ENCODE measurements around the gene GLI3. TPM values are rescaled to one million over a fixed set of nuclear protein-coding genes. Genes with fewer than 3 reads are reported as not detected.

Gene GLI3
- total and polyA plus RNA-seq, 2 of the 8 experiments (the other 6 are each of a cell fraction or from before 2014, with no cell fraction given): 8.0 to 31.1 TPM

GRCh38 chr7:41994746-41995110 lies 242.3 kb downstream of the GLI3 start:
- no peak overlapping the region for H2AK5ac ChIP-seq (ENCODE audit: low read depth, low read length)
- FAIRE-seq (no peak), DNase-seq (ENCODE audit: low read depth in 1 of 2, low spot score in 2 of 2) (no peak)
- no peaks in the 10 kb centered on the region; a peak in 2 of 8 replicates for H3K36me3 ChIP-seq (ENCODE audit: control insufficient read depth in 2 of 4, insufficient read depth in 4 of 4, low read length in 3 of 4)
- no peaks in the 10 kb centered on the region for H3K79me2 ChIP-seq (ENCODE audit: control insufficient read depth in 1 of 2, insufficient read depth in 2 of 2, low read length in 2 of 2)
- no peak overlapping the region for H3K4ac ChIP-seq (replicated peaks; ENCODE audit: insufficient read length, low read depth, low read length)
- no peak overlapping the region for H4K5ac ChIP-seq (ENCODE audit: insufficient read length, low read depth, low read length)
- no peaks in the 10 kb centered on the region for H3K9me3 ChIP-seq (ENCODE audit: insufficient read depth in 2 of 2, low read depth in 1 of 2, low read length in 1 of 2)
- H3K23ac ChIP-seq (ENCODE audit: insufficient read length): no peak overlapping the region
- H3K14ac ChIP-seq (ENCODE audit: insufficient read length): no peak overlapping the region
- H3K18ac ChIP-seq (ENCODE audit: extremely low read depth, low read length): no peak overlapping the region
- H3K79me1 ChIP-seq (ENCODE audit: low read depth, low read length): no peaks in the 10 kb centered on the region
- no peak overlapping the region for H3K4me2 ChIP-seq (ENCODE audit: insufficient read depth in 1 of 2, low read depth in 2 of 2, low read length in 2 of 2)
- ChIA-PET CTCF (ENCODE audit: partially characterized antibody) (interaction anchor here (1.0 kb wide), 1 partner anchor 16 kb away, joined by 4 read pairs; no protein-coding TSS in a partner anchor), POLR2A (ENCODE audit: partially characterized antibody) (no interaction called here)
- H2BK20ac ChIP-seq (ENCODE audit: low read length): no peak overlapping the region
- H2BK15ac ChIP-seq (ENCODE audit: low read length): no peak overlapping the region
- H2BK120ac ChIP-seq (replicated peaks; ENCODE audit: low read depth, low read length): no peak overlapping the region
- H3K27me3 ChIP-seq (replicated peaks in 1 of 4; ENCODE audit: control insufficient read depth in 3 of 4, extremely low read depth in 1 of 4, insufficient read depth in 3 of 4, low read length in 3 of 4): no peaks in the 10 kb centered on the region
- H3K4me3 ChIP-seq (ENCODE audit: extremely low read depth in 1 of 4, insufficient read depth in 2 of 4, low read depth in 3 of 4, low read length in 4 of 4): no peak overlapping the region
- H3K23me2 ChIP-seq (ENCODE audit: low read depth, low read length): no peaks in the 10 kb centered on the region
- no peak overlapping the region for H4K8ac ChIP-seq (ENCODE audit: extremely low read depth, insufficient read depth, low read length)
- H2BK5ac ChIP-seq (ENCODE audit: low read depth, low read length): no peak overlapping the region
- no peaks in the 10 kb centered on the region; a peak in 1 of 7 replicates for H3K4me1 ChIP-seq (replicated peaks in 1 of 4; ENCODE audit: control insufficient read depth in 3 of 4, insufficient read depth in 4 of 4, low read length in 3 of 4)
- H3K56ac ChIP-seq (replicated peaks; ENCODE audit: insufficient read length, low read depth, low read length): no peak overlapping the region
- no peak overlapping the region for H2AFZ ChIP-seq (ENCODE audit: low read length)
- H4K20me1 ChIP-seq (replicated peaks in 1 of 2; ENCODE audit: control insufficient read depth in 1 of 2, insufficient read depth in 2 of 2, low read length in 2 of 2): no peaks in the 10 kb centered on the region
- 94% methylated on average over 4 of the region's 4 CpGs; no CpG with 5 or more reads in 1 of the 2 experiments for WGBS, 2 experiments (ENCODE audit: extremely low coverage in 1 of 2, insufficient coverage in 1 of 2, insufficient read length in 1 of 2, insufficient replicate concordance in 2 of 2, low coverage in 1 of 2, low lambda C conversion rate in 2 of 2, missing lambda C conversion rate in 1 of 2)
- H2BK12ac ChIP-seq (ENCODE audit: low read depth, low read length): no peak overlapping the region
- no peak overlapping the region for H4K91ac ChIP-seq (replicated peaks; ENCODE audit: insufficient read length, low read length)
- no peak overlapping the region for H3K27ac ChIP-seq (ENCODE audit: low read depth, low read length)
- no peak overlapping the region for H3K9ac ChIP-seq (replicated peaks in 1 of 4; ENCODE audit: extremely low read depth in 1 of 4, low read depth in 3 of 4, low read length in 3 of 4)
- no peak for TF ChIP-seq CBX8 (IDR thresholded peaks at IDR 0.05; ENCODE audit: borderline replicate concordance, low read depth, low read length)
- TF ChIP-seq EGR1 (IDR thresholded peaks at IDR 0.05; ENCODE audit: borderline replicate concordance, low read depth, low read length): no peak
- TF ChIP-seq, protein P1, sequence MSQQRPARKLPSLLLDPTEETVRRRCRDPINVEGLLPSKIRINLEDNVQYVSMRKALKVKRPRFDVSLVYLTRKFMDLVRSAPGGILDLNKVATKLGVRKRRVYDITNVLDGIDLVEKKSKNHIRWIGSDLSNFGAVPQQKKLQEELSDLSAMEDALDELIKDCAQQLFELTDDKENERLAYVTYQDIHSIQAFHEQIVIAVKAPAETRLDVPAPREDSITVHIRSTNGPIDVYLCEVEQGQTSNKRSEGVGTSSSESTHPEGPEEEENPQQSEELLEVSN (IDR thresholded peaks at IDR 0.05): no peak
- TF ChIP-seq JUN (IDR thresholded peaks at IDR 0.05; ENCODE audit: low read depth, low read length): no peak
